HG03521 (cell line): ENCODE measurements around the gene ZNF415.
"Not testable (repeated sequence)": the region's sequence is repeated elsewhere in the genome, so short reads cannot be mapped to it uniquely, and the experiment has no call there.

Experiments used
- ATAC-seq: cut with Tn5 transposase; IDR thresholded peaks from one replicate; pipeline ENCODE4 v1.9.1; 2021; ENCODE audit warnings: mild to moderate bottlenecking, moderate library complexity; ENCODE audit not compliant: unreplicated experiment

The ZNF415 gene

GRCh38 chr19:53103234-53104203, 29.2 kb downstream of the ZNF415 start, which contains the start of gene ZNF160:
TSS of gene ZNF160 (minus strand) at chr19:53103422. CDS start at chr19:53086276, 17,146 bp downstream.
- ATAC-seq, result peak; percentile 98

GRCh38 chr19:53102756-53103233, 29.9 kb downstream of the ZNF415 start:
- ATAC-seq, result peak; percentile 4

GRCh38 chr19:53102206-53102755, 30.4 kb downstream of the ZNF415 start:
- no peak for ATAC-seq

- ATAC-seq, result no peak
Measured at GRCh38 chr19:53101518-53101917, 31.2 kb downstream of the ZNF415 start.

GRCh38 chr19:53098570-53098969, 34.1 kb downstream of the ZNF415 start:
- not testable (repeated sequence) for ATAC-seq

- ATAC-seq, result not testable (repeated sequence)
Measured at GRCh38 chr19:53096982-53097690, 35.6 kb downstream of the ZNF415 start.

- not testable (repeated sequence) for ATAC-seq
Measured at GRCh38 chr19:53096579-53096978, 36.1 kb downstream of the ZNF415 start.

GRCh38 chr19:53094754-53095575, 37.7 kb downstream of the ZNF415 start:
- ATAC-seq, result no peak

- ATAC-seq, result no peak
Measured at GRCh38 chr19:53092723-53093122, 40.0 kb downstream of the ZNF415 start.

GRCh38 chr19:53091413-53092254, 41.1 kb downstream of the ZNF415 start:
- ATAC-seq, result no peak

GRCh38 chr19:53088091-53088490, 44.6 kb downstream of the ZNF415 start:
- ATAC-seq, result no peak

- no peak for ATAC-seq
Measured at GRCh38 chr19:53086949-53087348, 45.8 kb downstream of the ZNF415 start.

- ATAC-seq, result no peak
Measured at GRCh38 chr19:53085496-53085895, 47.2 kb downstream of the ZNF415 start.

GRCh38 chr19:53082929-53083328, 49.8 kb downstream of the ZNF415 start:
- ATAC-seq, result no peak

- ATAC-seq, result no peak
Measured at GRCh38 chr19:53079313-53079924, 53.3 kb downstream of the ZNF415 start.

GRCh38 chr19:53078668-53079067, 54.0 kb downstream of the ZNF415 start:
- no peak for ATAC-seq

- ATAC-seq, result no peak
Measured at GRCh38 chr19:53076984-53077383, 55.7 kb downstream of the ZNF415 start.

GRCh38 chr19:53068834-53069233, 63.9 kb downstream of the ZNF415 start:
- no peak for ATAC-seq

GRCh38 chr19:53068199-53068598, 64.5 kb downstream of the ZNF415 start:
- no peak for ATAC-seq
